Gastrocnemius medialis (tissue), 4 donors: ENCODE measurements around the gene FARS2.

ENCODE experiments used
- POLR2A ChIP-seq, 2 donors: fragments of 450-650 bp; IDR thresholded peaks; one replicate each; pipeline ENCODE4 v1.6.1; 2017; ENCODE audit warnings: antibody characterized with exemption in 2 of 2, mild to moderate bottlenecking in 2 of 2, moderate library complexity in 2 of 2
- TF ChIP-seq, protein P1 (sequence below), 5 experiments: fragments of 450-650 bp in 3 of 5; fragments of 200-600 bp in 2 of 5; sonication (generic) in 2 of 5; IDR thresholded peaks in 4 of 5; conservative IDR thresholded peaks in 1 of 5; 1 replicate in 4 of 5; 2 replicates in 1 of 5; pipeline ENCODE4 v1.5.1; 2016 to 2019; ENCODE audit warnings: antibody characterized with exemption in 5 of 5, mild to moderate bottlenecking in 3 of 5, moderate library complexity in 3 of 5

DNA sequence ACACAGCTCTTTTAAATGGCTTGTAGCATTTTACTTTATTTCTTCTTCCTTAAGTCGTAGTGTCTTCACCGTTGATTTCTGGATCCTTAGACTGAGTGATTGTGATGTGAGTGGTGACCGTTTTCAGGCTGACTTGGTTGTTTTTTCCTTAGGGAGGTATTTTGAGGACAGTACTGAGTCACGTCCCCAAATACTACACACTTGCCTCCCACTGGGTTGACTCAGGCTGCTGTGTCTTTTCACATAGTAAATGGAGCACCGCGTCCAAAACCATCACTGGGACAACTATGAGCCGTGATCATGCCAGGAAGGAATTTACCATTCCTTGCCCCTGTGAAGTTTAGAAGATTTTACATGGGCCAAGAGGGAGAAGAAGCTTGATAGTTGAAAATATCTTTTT lies 174.1 kb downstream of the FARS2 start:
- TF ChIP-seq, protein P1, sequence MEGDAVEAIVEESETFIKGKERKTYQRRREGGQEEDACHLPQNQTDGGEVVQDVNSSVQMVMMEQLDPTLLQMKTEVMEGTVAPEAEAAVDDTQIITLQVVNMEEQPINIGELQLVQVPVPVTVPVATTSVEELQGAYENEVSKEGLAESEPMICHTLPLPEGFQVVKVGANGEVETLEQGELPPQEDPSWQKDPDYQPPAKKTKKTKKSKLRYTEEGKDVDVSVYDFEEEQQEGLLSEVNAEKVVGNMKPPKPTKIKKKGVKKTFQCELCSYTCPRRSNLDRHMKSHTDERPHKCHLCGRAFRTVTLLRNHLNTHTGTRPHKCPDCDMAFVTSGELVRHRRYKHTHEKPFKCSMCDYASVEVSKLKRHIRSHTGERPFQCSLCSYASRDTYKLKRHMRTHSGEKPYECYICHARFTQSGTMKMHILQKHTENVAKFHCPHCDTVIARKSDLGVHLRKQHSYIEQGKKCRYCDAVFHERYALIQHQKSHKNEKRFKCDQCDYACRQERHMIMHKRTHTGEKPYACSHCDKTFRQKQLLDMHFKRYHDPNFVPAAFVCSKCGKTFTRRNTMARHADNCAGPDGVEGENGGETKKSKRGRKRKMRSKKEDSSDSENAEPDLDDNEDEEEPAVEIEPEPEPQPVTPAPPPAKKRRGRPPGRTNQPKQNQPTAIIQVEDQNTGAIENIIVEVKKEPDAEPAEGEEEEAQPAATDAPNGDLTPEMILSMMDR (IDR thresholded peaks at IDR 0.05 in 4 of 5, conservative IDR thresholded peaks at IDR 0.05 in 1 of 5): no peak
- no peak for TF ChIP-seq POLR2A (IDR thresholded peaks at IDR 0.05)
